ENCODE data around the gene GPR162. TPM values are rescaled to one million over a fixed set of nuclear protein-coding genes. Genes with fewer than 3 reads are reported as not detected.
A peak's percentile ranks its signal among the peaks of the same experiment; 100 is the strongest.

GPR162 gene
- total RNA-seq, 1 donor from 2014 or later, result not detected

DNA sequence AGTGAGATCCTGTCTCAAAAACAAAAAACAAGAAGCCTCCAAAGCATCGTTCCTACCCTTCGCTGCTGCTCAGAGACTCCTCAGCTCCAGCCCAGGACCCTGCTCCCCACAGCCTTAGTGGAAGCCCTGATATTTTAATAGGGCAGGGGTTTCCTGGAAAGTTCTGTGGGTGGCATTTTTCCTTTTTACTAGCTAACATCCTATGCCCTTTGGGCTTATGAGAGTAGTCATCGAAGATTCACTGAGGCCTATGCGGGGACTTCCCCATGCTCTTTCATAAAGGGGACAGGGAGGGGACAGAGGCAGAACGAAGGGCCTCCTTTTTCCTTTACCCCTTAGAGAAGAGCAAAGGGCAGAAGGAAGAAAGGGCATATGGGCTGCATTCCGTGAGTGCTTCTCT, 41.0 kb upstream of the GPR162 start:
- Histone ChIP-seq H3K4me3 (ENCODE audit: low read depth, low read length) (no peak overlapping the region), H3K27me3 (ENCODE audit: control insufficient read depth, insufficient read depth, low read length) (no peaks in the 10 kb centered on the region), H3K36me3 (ENCODE audit: control insufficient read depth, insufficient read depth, low read length) (no peaks in the 10 kb centered on the region)
- DNase-seq (ENCODE audit: low read depth) (no peak), FAIRE-seq (no peak)
- TF ChIP-seq CTCF (IDR thresholded peaks at IDR 0.05; ENCODE audit: insufficient read depth, low read length, severe bottlenecking), result no peak

DNA sequence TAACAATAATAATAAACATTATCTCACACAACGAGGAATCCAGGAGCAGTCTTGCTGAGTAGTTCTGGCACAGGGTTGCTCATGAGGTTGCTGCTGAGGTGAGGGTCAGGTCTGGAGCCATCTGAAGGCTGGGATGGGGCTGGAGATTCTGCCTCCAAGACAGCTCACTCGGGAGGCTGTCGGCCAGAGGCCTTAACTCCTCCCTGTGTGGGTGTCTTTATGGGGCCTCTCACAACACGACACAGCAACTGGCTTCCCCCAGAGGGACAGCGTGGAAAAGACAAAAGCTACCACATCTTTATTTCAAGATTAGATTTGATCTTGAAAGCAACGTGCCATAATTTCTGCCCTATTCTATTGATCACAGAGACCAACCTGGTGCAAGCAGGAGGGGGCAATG, 39.5 kb upstream of the GPR162 start:
- no peak for TF ChIP-seq CTCF (IDR thresholded peaks at IDR 0.05; ENCODE audit: insufficient read depth, low read length, severe bottlenecking)
- Histone ChIP-seq H3K36me3 (ENCODE audit: control insufficient read depth, insufficient read depth, low read length) (no peaks in the 10 kb centered on the region), H3K4me3 (ENCODE audit: low read depth, low read length) (no peak overlapping the region), H3K27me3 (ENCODE audit: control insufficient read depth, insufficient read depth, low read length) (no peaks in the 10 kb centered on the region)
- FAIRE-seq (no peak), DNase-seq (ENCODE audit: low read depth) (no peak)

GRCh38 chr12:6782850-6783566, 38.6 kb upstream of the GPR162 start:
- no peak for TF ChIP-seq CTCF (IDR thresholded peaks at IDR 0.05; ENCODE audit: insufficient read depth, low read length, severe bottlenecking)
- FAIRE-seq (no peak), DNase-seq (ENCODE audit: low read depth) (no peak)
- Histone ChIP-seq H3K27me3 (ENCODE audit: control insufficient read depth, insufficient read depth, low read length) (no peaks in the 10 kb centered on the region), H3K4me3 (ENCODE audit: low read depth, low read length) (no peak overlapping the region), H3K36me3 (ENCODE audit: control insufficient read depth, insufficient read depth, low read length) (no peaks in the 10 kb centered on the region)

DNA sequence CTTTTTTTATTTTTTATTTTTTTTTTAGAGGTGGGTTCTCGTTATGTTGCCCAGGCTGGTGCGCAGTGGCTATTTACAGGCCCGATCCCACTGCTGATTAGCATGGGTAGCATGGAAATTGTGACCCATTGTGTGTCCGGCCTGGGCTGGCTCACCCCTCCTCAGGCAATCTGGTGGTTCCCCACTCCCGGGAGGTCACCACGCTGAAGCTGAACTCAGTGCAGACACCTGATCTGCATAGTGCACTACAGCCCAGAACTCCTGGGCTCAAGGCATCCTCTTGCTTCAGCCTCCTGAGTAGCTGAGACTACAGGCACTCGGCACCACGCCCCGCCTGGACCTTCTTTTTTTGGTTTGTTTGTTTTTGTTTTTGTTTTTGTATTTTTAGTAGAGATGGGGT, 37.8 kb upstream of the GPR162 start:
- no peak for FAIRE-seq
- Histone ChIP-seq H3K36me3 (ENCODE audit: control insufficient read depth, insufficient read depth, low read length) (no peaks in the 10 kb centered on the region), H3K4me3 (ENCODE audit: low read depth, low read length) (no peak overlapping the region), H3K27me3 (ENCODE audit: control insufficient read depth, insufficient read depth, low read length) (no peaks in the 10 kb centered on the region)
- no peak for TF ChIP-seq CTCF (IDR thresholded peaks at IDR 0.05; ENCODE audit: insufficient read depth, low read length, severe bottlenecking)
- DNase-seq (ENCODE audit: low read depth), result no peak

DNA sequence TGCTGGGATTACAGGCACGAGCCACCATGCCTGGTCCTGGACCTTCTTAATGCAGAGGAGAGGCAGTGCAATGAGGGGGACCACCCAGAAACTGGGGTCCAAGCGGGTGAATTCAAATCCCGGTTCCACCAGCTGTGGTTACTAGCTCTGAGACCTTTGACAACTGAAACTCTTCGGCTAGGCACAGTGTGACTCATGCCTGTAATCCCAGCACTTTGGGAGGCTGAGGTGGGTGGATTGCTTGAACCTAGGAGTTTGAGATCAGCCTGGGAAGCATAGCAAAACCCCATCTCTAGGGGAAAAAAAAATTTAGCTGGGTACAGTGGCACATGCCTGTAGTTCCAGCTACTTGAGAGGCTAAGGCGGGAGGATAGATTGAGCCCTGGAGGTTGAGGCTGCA, 37.3 kb upstream of the GPR162 start:
- no peak for FAIRE-seq
- DNase-seq (ENCODE audit: low read depth), result peak; percentile 8
- H3K4me3 ChIP-seq (ENCODE audit: low read depth, low read length), result no peak overlapping the region
- no peaks in the 10 kb centered on the region for H3K36me3 ChIP-seq (ENCODE audit: control insufficient read depth, insufficient read depth, low read length)
- H3K27me3 ChIP-seq (ENCODE audit: control insufficient read depth, insufficient read depth, low read length), result no peaks in the 10 kb centered on the region
- no peak for TF ChIP-seq CTCF (IDR thresholded peaks at IDR 0.05; ENCODE audit: insufficient read depth, low read length, severe bottlenecking)

DNA sequence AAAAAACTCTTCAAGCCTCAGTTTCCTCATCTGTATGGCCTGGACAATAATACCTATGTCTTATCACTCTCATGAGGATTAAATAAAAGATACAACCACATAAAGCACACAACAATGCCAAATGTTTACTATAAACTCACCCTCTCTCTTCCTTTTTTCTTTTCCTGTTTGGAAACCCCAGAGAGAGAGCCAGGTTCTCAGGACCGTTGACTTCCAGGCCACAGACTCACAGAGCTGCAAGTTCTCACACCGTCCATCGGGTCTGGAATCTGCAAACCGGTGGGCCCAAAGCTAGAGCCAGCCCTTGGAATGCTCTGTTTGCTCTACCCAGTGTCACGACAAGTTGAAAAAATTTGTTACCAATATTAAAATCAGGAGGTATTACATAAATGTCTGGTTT, 36.9 kb upstream of the GPR162 start:
- Histone ChIP-seq H3K27me3 (ENCODE audit: control insufficient read depth, insufficient read depth, low read length) (no peaks in the 10 kb centered on the region), H3K36me3 (ENCODE audit: control insufficient read depth, insufficient read depth, low read length) (no peaks in the 10 kb centered on the region), H3K4me3 (ENCODE audit: low read depth, low read length) (no peak overlapping the region)
- no peak for FAIRE-seq
- DNase-seq (ENCODE audit: low read depth), result no peak
- TF ChIP-seq CTCF (IDR thresholded peaks at IDR 0.05; ENCODE audit: insufficient read depth, low read length, severe bottlenecking), result no peak
